Fibroblast of mammary gland (primary cell): Measurements from ENCODE around the gene ELFN2.
A peak's percentile ranks its signal among the peaks of the same experiment; 100 is the strongest.

Source experiments
- DNase-seq: peaks from one replicate; pipeline ENCODE4 v3.0.0-alpha.2; 2010; ENCODE audit warnings: low read depth
- H3K4me3 ChIP-seq: 2 replicates; pipeline ENCODE4 v1.5.1; 2011; ENCODE audit warnings: low read depth, mild to moderate bottlenecking, low read length, moderate library complexity; ENCODE audit not compliant: control insufficient read depth
- CTCF ChIP-seq: conservative IDR thresholded peaks from 2 replicates; pipeline ENCODE4 v1.5.1; 2011; ENCODE audit warnings: low read depth, low read length, inconsistent platforms; ENCODE audit not compliant: control insufficient read depth, insufficient read depth

The ELFN2 gene

DNA sequence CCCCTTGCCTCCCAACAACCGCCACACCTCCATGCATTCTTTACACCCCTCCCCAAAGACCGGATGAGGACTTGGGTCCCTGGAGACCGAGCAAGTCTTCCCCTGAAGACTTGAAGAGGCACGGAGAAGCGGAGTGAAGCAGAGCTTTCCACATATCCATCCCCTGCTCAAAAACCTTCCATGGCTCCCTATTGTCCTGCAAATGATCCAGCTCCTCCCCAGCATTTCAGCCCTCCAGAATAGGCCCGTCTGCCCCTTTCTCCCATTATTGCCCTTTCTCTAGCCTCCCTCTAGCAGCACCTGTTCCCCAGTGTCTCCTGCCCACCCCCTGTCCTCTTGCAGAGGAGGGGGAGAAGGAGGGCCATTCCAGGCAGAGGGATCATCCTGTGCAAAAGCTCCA lies 85.2 kb downstream of the ELFN2 start:
- no peak for DNase-seq
- TF ChIP-seq CTCF = no peak
- no peak overlapping the region for H3K4me3 ChIP-seq

DNA sequence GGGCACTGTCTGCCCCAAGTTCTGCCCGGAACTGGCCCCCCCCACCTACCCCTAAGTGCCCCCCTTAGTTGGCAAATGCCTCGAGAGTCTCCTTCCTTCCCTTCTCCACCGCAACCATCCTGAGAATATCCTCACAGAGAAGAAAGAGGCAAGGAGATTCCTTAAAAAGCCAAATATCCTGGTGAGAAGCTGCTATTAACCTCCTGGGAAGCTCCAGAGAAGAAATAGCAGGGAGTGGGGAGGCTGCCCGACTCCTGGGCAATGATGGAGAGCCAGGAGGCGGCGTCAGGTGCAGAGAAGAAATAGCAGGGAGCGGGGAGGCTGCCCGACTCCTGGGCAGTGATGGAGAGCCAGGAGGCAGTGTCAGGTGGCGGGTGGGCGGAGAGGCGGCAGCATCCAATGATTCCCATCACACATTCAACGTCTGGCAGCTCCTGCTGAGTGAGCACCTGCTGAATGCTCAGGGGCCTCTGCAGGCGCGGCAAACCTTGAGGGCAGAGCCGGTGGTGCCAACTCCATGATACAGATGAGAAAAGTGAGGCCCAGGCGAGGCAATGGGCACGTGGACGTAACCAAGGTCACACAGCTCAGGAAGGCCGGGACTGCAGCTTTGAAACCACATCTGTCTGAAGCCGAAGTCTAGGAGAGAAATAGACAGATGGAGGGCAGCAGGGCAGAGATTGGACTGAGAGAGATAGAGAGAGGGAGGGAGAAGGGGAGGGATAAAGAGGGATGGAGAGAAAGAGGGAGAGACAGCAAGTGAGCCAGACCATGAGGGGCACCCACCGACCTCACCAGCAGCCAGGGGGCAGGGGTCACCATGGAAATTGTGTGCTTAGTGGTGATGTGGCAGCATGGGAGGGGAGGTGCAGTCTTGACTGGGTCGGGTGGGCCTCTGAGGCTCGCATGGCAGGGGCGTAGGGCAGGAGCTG lies 86.7 kb downstream of the ELFN2 start:
- no peak for DNase-seq
- TF ChIP-seq CTCF = no peak

GRCh38 chr22:37338539-37339246 lies 88.6 kb downstream of the ELFN2 start:
- no peak for TF ChIP-seq CTCF
- no peak for DNase-seq
- H3K4me3 ChIP-seq = no peak overlapping the region

More for the DNA sequence above, 86.7 kb downstream of the ELFN2 start:
- H3K4me3 ChIP-seq = no peak overlapping the region

DNA sequence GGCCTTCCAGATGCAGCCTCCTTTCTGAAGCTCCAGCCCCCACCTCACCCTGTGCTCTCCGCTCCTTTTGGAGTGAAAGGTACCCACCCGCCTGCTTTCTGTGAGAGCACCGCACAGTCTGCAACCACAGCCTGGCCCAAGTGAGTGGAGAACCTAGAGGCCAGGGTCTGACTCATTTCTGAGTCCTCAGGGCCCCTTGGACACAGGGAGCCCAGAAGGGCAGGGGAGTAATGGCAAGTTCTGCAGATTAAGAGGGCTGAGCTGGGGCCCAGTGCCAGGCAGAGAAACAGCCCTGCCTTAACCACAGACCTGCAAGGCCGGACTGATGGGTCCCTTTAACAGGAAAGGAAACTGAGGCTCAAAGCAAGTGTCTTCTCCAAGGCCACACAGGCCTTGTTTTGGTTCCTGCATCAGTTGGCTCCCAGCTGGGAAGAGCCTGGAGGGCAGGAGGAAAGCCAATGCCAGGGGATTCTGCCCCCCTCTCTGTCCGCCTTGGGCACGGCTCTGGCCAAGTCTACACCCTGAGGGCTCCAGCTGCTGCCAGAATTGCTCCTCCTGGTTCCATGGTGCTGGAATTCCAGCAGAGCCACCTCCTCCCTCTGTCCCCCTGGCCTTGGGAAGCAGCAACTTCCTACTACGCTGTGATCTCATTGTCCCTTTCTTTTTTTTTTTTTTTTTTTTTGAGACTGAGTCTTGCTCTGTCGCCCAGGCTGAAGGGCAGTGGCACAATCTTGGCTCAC lies 89.9 kb downstream of the ELFN2 start:
- no peak for TF ChIP-seq CTCF
- DNase-seq = peak; percentile 62
- no peak overlapping the region for H3K4me3 ChIP-seq

DNA sequence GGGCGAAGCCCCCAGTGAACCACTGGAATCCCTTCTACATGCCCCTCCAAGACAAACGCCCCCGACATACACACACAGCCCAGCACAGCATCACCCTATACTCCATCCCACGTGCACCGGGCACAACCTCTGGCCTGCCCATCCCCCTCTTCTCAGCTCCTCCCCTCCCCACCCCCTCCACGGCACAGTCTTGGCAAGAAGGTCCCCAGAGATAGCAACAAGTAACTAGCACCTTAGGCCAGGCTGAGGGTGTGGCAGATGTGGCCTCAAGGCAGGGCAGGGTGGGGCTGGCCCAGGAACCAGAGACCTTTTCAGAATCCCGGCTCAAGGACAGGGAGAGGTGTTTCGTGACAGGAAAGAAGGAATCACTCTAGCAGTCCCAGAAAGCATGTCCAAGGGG lies 90.7 kb downstream of the ELFN2 start:
- no peak for DNase-seq
- no peak overlapping the region for H3K4me3 ChIP-seq
- TF ChIP-seq CTCF = no peak

DNA sequence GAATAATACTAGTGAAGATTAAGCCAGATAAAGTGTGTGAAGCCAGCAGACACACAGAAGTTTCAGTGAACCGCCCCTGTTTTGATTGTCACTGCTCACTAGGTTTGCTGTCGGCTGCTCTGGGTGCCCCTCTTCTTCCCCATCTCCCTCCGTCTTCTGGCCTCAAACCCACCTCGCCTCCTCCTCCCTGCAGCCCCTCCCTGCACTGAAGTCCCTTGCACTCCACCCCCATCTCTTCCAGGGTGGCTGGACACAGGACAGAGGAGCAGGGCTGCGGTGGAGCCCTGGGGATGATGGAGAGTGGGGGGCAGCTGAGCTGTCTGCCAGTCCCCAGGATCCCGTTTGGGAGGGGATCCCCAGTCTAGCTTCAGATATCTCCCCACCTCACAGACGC lies 91.5 kb downstream of the ELFN2 start:
- no peak for TF ChIP-seq CTCF
- DNase-seq = no peak
- H3K4me3 ChIP-seq = no peak overlapping the region
